NCI-H2107 treated with DMSO at 0.1 percent for 48 hours (cell line): ENCODE results near the gene USP24.

Source experiments
- DNase-seq: peaks from one replicate; lab custom pipeline; 2025; ENCODE audit not compliant: unreplicated experiment; lab: John Stamatoyannopoulos, UW

The USP24 gene

GRCh38 chr1:55057270-55057955 lies 157.8 kb downstream of the USP24 start:
- no peak for DNase-seq

DNA sequence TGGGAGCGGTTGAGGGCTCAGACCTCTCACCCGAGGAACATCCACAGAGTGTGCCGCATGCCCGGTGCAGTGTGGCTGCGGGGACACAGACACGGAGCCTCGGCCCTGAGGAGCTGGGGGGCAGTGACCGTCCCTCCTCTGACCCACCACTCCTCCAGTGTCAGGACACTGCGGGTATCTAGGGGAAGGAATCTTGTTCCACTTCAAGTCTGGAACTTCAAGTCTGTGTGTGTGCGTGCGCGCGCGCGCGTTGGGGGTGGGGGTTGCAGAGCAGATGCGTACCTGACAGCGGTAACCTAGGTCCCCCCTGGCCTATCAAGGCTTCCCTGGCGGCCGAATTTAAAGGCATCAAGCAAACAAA lies 158.6 kb downstream of the USP24 start:
- DNase-seq, result no peak

GRCh38 chr1:55055951-55056631 lies 159.1 kb downstream of the USP24 start:
- no peak for DNase-seq

DNA sequence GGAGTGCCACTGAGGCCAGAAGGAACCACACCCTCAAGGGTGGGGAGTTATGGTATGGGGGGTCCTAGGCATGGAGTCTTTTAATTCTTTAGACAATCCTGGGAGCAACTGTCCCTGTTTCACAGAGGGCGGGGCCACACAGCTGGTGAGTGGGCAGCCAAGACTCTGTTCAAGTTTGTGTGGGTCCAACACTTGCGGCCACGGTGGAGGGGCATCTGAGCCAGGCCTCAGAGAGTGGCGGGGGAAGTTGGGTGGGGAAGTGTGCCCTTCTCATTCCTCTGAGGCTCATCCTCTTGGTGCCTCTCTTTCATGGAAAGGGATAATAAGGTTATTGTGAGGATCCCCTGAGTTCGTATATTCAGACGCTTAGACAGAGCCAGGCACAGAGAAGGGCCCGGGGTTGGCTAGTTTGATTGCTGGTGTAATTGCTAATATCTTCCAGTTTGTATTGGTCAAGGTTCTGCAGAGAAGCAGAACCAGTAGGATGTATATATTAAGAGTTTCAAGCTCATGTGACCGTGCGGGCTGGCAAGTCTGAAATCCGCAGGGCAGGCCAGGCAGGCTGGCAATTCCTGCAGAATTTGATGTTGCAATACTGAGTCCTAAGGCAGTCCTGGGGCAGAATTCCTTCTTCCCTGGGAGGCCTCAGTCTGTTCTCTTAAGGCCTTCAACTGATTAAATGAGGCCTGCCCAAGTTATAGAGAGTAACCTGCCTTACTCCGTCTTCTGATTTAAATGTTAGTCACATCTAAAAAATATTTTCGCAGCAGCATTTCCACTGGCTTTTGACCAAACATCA lies 159.9 kb downstream of the USP24 start:
- DNase-seq, result no peak

- no peak for DNase-seq
Observed at GRCh38 chr1:55054396-55054795, 160.8 kb downstream of the USP24 start.

GRCh38 chr1:55053265-55053954 lies 161.8 kb downstream of the USP24 start:
- no peak for DNase-seq

DNA sequence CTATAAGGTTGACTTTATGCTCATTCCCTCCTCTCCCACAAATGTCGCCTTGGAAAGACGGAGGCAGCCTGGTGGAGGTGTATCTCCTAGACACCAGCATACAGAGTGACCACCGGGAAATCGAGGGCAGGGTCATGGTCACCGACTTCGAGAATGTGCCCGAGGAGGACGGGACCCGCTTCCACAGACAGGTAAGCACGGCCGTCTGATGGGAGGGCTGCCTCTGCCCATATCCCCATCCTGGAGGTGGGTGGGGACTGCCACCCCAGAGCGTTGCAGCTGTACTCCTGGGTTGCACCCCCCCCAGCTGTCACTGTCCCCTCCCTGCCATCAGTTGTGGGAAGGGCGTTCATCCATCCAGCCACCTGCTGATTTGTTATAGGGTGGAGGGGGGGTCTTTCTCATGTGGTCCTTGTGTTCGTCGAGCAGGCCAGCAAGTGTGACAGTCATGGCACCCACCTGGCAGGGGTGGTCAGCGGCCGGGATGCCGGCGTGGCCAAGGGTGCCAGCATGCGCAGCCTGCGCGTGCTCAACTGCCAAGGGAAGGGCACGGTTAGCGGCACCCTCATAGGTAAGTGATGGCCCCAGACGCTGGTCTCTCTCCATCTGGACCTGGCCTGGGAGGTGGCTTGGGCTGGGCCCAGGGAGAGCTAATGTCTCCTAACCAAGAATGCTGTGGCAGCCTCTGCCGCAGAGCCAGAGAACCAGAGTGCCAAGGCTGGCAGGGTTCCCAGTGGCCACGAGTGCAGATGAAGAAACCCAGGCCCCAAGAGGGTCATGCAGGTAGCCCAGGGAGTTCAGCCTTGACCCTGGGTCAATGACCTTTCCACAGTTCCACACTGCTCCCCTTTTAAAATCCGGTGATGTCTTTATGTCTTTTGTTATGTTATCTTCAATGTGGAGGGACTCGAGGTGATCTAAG lies 162.7 kb downstream of the USP24 start:
- no peak for DNase-seq

DNA sequence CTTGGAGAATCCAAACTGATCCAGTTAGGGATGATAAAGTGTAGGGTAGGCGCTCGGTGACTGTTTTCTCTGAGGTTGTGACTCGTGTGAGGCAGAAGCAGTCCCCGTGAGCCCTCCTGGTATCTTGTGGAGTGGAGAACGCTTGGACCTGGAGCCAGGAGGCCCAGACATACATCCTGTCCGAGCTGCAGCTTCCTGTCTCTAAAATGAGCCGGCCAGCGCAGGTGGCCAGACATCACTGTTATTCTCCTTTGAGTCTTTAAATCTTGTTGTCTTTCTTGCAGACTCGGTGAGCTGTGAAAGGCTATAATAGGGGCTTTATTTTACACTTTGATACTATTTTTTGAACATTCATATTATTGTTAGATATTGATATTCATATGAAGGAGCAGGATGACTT lies 163.5 kb downstream of the USP24 start:
- no peak for DNase-seq

GRCh38 chr1:55051169-55051568 lies 164.0 kb downstream of the USP24 start:
- no peak for DNase-seq

DNA sequence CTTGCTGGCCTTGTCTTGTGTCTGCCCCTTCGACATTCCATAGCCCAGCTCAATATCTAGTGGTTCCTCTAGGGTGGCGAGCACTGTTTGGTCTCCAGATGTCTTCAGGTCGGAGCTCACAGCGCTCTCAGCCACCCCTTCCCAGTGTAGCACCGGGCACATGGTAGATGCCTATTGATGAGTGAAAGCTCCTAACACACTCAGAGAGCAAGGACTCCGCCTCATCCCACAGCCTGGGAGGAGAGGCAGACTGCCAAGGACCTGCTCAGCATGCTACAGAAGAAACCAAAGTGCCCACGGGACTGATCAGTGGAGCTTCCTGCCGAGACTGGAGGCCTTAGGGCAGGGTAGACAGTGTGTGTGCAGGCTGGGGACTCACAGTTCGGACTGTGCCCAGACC lies 164.9 kb downstream of the USP24 start:
- no peak for DNase-seq

GRCh38 chr1:55049914-55050278 lies 165.3 kb downstream of the USP24 start:
- no peak for DNase-seq

DNA sequence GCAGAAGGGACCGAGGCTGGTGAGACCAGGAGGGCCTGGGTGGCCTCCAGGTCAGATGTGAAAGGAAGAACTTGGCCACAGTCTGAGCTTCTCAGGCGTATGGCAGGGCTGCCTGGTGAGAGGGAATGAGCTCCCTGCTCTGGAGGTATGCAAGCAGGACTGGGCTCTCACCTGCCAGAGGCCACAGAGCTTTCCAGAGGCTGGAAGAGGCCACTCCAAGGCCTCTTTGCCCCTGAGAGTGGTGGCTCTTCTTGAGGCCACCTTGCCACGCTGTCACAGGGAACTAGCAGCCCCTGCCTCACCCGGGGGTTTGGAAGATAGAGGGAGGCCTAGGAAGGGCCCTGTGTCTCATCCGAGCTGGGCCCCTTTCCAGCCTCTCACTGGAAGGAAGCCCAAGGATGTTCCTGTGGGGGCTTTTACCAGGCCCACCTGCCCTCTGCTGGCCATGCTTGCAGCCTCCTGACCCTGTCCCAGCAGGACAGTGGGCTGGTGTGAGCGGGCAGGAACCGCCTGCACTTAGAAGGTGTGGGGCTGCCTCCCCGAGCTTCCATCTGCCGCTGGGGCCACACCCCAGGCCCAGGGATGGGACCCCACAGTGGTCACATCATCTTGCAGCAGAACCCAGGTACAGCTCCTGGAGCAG lies 165.8 kb downstream of the USP24 start:
- no peak for DNase-seq

- no peak for DNase-seq
Observed at GRCh38 chr1:55048453-55049270, 166.5 kb downstream of the USP24 start.

- no peak for DNase-seq
Observed at GRCh38 chr1:55047611-55048010, 167.6 kb downstream of the USP24 start.

- no peak for DNase-seq
Observed at GRCh38 chr1:55046871-55047270, 168.3 kb downstream of the USP24 start.

GRCh38 chr1:55045430-55045829 lies 169.7 kb downstream of the USP24 start:
- no peak for DNase-seq

DNA sequence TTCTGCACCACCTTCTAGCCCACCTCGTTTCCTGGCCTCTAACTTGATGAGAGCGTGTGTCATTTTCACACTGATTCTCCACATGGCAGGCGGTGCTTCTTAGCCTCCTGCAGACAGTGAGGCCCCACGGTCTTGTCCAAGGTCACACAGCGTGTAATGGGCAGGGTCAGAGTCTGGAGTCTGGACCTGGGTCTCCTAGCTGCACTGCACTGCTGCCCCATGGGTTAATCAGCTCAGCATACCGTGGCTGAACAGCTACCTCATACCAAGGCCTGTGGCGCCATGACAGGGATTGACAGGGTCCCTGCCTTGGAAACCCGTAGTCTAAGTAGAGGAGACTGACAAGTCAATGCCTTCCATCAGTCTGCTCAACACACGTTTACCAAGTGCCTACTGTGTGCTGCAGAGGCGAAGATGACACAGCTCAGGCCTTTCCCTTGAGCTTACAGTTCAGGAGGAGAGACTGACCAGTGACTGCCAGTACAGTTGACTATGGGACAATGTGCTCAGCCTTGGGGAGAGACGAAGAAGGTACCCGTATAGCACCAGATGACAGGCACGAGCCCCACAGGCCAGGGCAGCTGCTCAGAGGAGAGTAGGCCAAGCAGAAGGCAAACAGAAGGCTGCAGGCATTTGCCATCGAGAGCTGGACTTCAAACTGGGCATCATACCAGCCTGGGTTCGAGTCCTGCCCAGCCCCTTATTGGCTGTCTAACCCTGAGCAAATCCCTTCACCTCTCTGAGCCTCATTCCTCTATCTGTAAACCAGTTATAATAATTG lies 170.4 kb downstream of the USP24 start:
- DNase-seq, result no peak

- no peak for DNase-seq
Observed at GRCh38 chr1:55043726-55044125, 171.4 kb downstream of the USP24 start.
